Osteoblast (primary cell): ENCODE measurements around the gene AHR. TPM values are rescaled to one million over a fixed set of nuclear protein-coding genes. Genes with fewer than 3 reads are reported as not detected.
A peak's percentile ranks its signal among the peaks of the same experiment; 100 is the strongest.

ENCODE experiments used
- DNase-seq: peaks from one replicate; pipeline ENCODE4 v3.0.0; 2011; ENCODE audit warnings: low spot score, mixed read lengths; ENCODE audit not compliant: insufficient read length; ENCODE audit errors: missing footprints
- H2AFZ ChIP-seq: 2 replicates; pipeline ENCODE4 v1.6.0; 2011; ENCODE audit warnings: mild to moderate bottlenecking, low read length
- H3K27ac ChIP-seq: 2 replicates; pipeline ENCODE4 v1.5.1; 2011; ENCODE audit warnings: mild to moderate bottlenecking, low read depth, low read length, moderate library complexity
- H3K27me3 ChIP-seq: 2 replicates; pipeline ENCODE4 v1.6.0; 2012; ENCODE audit warnings: mild to moderate bottlenecking, control low read depth, inconsistent platforms, low read length, moderate library complexity; ENCODE audit not compliant: insufficient read depth
- H3K36me3 ChIP-seq: 2 replicates; pipeline ENCODE4 v1.5.1; 2011; ENCODE audit warnings: mild to moderate bottlenecking, low read length, control low read depth, moderate library complexity; ENCODE audit not compliant: insufficient read depth
- H3K4me1 ChIP-seq: 2 replicates; pipeline ENCODE4 v1.5.1; 2011; ENCODE audit warnings: mild to moderate bottlenecking, low read length, control low read depth, moderate library complexity; ENCODE audit not compliant: insufficient read depth
- H3K4me2 ChIP-seq: 2 replicates; pipeline ENCODE4 v1.6.0; 2011; ENCODE audit warnings: mild to moderate bottlenecking, low read length; ENCODE audit not compliant: insufficient read depth
- H3K4me3 ChIP-seq: fragments of 200-600 bp; sonication (generic); 3 replicates; pipeline ENCODE4 v1.5.1; 2012; ENCODE audit warnings: mild to moderate bottlenecking, low read length, inconsistent platforms; ENCODE audit not compliant: insufficient read depth
- H3K79me2 ChIP-seq: 2 replicates; pipeline ENCODE4 v1.6.0; 2012; ENCODE audit warnings: mild to moderate bottlenecking, low read length, control low read depth, inconsistent platforms; ENCODE audit not compliant: insufficient read depth
- H3K9me3 ChIP-seq: 2 replicates; pipeline ENCODE4 v1.5.1; 2011; ENCODE audit warnings: low read depth, low read length, control low read depth
- H4K20me1 ChIP-seq: 2 replicates; pipeline ENCODE4 v1.6.0; 2012; ENCODE audit warnings: mild to moderate bottlenecking, low read length, control low read depth; ENCODE audit not compliant: insufficient read depth
- CTCF ChIP-seq: IDR thresholded peaks from 2 replicates; pipeline ENCODE4 v1.5.1; 2011; ENCODE audit warnings: mild to moderate bottlenecking, low read depth, low read length, moderate library complexity; ENCODE audit errors: extremely low read depth
- total RNA-seq: library from RNA; depleted of rRNA; stranded (reverse); fragments of >200 nt; gene quantifications from 2 replicates; pipeline ENCODE4 v1.2.3, GENCODE V29; 2012

The AHR gene
- total RNA-seq, 1 donor = 313 TPM

GRCh38 chr7:17362439-17363105, 64.1 kb downstream of the AHR start:
- Histone ChIP-seq H3K27me3 (no peaks in the 10 kb centered on the region), H3K79me2 (no peaks in the 10 kb centered on the region), H2AFZ (no peak overlapping the region), H3K36me3 (no peaks in the 10 kb centered on the region), H3K4me1 (peaks cover 2% of the 10 kb centered on the region), H3K9me3 (no peaks in the 10 kb centered on the region), H3K4me2 (no peak overlapping the region), H3K4me3 (no peak overlapping the region), H3K27ac (no peak overlapping the region), H4K20me1 (no peaks in the 10 kb centered on the region)
- no peak for DNase-seq
- TF ChIP-seq CTCF = no peak

GRCh38 chr7:17364671-17365070, 66.2 kb downstream of the AHR start:
- no peaks in the 10 kb centered on the region for H4K20me1 ChIP-seq
- no peak for DNase-seq
- TF ChIP-seq CTCF = no peak
- peaks cover 22% of the 10 kb centered on the region for H3K4me1 ChIP-seq
- no peak overlapping the region for H3K4me2 ChIP-seq
- H3K27me3 ChIP-seq = no peaks in the 10 kb centered on the region
- H3K79me2 ChIP-seq = no peaks in the 10 kb centered on the region
- no peak overlapping the region for H2AFZ ChIP-seq
- H3K9me3 ChIP-seq = no peaks in the 10 kb centered on the region
- no peaks in the 10 kb centered on the region for H3K36me3 ChIP-seq
- H3K4me3 ChIP-seq = no peak overlapping the region
- no peak overlapping the region for H3K27ac ChIP-seq

GRCh38 chr7:17365775-17366174, 67.3 kb downstream of the AHR start:
- no peak for TF ChIP-seq CTCF
- Histone ChIP-seq H3K4me3 (no peak overlapping the region), H3K27ac (no peak overlapping the region), H3K27me3 (no peaks in the 10 kb centered on the region), H3K36me3 (no peaks in the 10 kb centered on the region), H3K4me2 (no peak overlapping the region), H3K4me1 (peaks cover 33% of the 10 kb centered on the region), H3K9me3 (no peaks in the 10 kb centered on the region), H4K20me1 (no peaks in the 10 kb centered on the region), H3K79me2 (no peaks in the 10 kb centered on the region), H2AFZ (no peak overlapping the region)
- no peak for DNase-seq

- H3K27ac ChIP-seq = peak overlapping the region; percentile 99
- H3K36me3 ChIP-seq = no peaks in the 10 kb centered on the region
- TF ChIP-seq CTCF = no peak
- no peak overlapping the region for H3K4me3 ChIP-seq
- DNase-seq = peak; percentile 29
- no peak overlapping the region for H3K4me2 ChIP-seq
- no peaks in the 10 kb centered on the region for H4K20me1 ChIP-seq
- no peaks in the 10 kb centered on the region for H3K9me3 ChIP-seq
- no peaks in the 10 kb centered on the region for H3K79me2 ChIP-seq
- peaks cover 49% of the 10 kb centered on the region for H3K4me1 ChIP-seq
- H3K27me3 ChIP-seq = no peaks in the 10 kb centered on the region
- H2AFZ ChIP-seq = peak overlapping the region; percentile 45
Measured at GRCh38 chr7:17367502-17367901, 69.0 kb downstream of the AHR start.
